ENCODE measurements around the gene GMCL1. TPM values are rescaled to one million over a fixed set of nuclear protein-coding genes. Genes with fewer than 3 reads are reported as not detected.

The GMCL1 gene
- total RNA-seq: 7.3 and 8.6 TPM in 2 replicates

GRCh38 chr2:69829256-69830044 lies at the start of gene GMCL1:
Gene GMCL1 (plus strand): TSS chr2:69829660. CDS start chr2:69829893, 233 bp downstream.

GRCh38 chr2:69893684-69894551 lies 64.5 kb downstream of the GMCL1 start, which contains the start of gene SNRNP27:
Gene SNRNP27 (plus strand): TSS chr2:69893956. CDS start chr2:69893985, 29 bp downstream.

GRCh38 chr2:69914950-69915945 lies 85.8 kb downstream of the GMCL1 start, which contains the start of gene MXD1:
Gene MXD1 (plus strand): TSS chr2:69915109. CDS start chr2:69915331, 222 bp downstream.

Other genes starting within 250 kb of the GMCL1 start
- 41.4 and 50.7 TPM in 2 replicates for gene AAK1, start 185.9 kb upstream of the GMCL1 start, total RNA-seq
- gene ANXA4, start 87.5 kb upstream of the GMCL1 start, total RNA-seq: 17.2 and 36.2 TPM in 2 replicates
- gene SNRNP27, start 64.3 kb downstream of the GMCL1 start, total RNA-seq: 46.1 and 61.5 TPM in 2 replicates
- gene MXD1, start 85.4 kb downstream of the GMCL1 start, total RNA-seq: 5.1 and 12.2 TPM in 2 replicates
- gene ASPRV1, start 132.0 kb downstream of the GMCL1 start, total RNA-seq: 0.11 and 0.12 TPM in 2 replicates

Data from uterine smooth muscle cell (primary cell).